Renal cortical epithelial cell (primary cell): ENCODE measurements around the gene STK32C. TPM values are rescaled to one million over a fixed set of nuclear protein-coding genes. Genes with fewer than 3 reads are reported as not detected.
"Not testable (repeated sequence)": the region's sequence is repeated elsewhere in the genome, so short reads cannot be mapped to it uniquely, and the experiment has no call there.

ENCODE experiments used
- DNase-seq: peaks from one replicate; pipeline ENCODE4 v3.0.0-alpha.2; 2011; ENCODE audit warnings: low read depth
- total RNA-seq: library from RNA; depleted of rRNA; stranded (reverse); fragments of >200 nt; gene quantifications from 2 replicates; pipeline ENCODE4 v1.2.3, GENCODE V29; 2014

The STK32C gene
- total RNA-seq = 9.2 and 15.5 TPM in 2 replicates

- peak; percentile 54 for DNase-seq
Observed at GRCh38 chr10:132307823-132308586, at the start of gene STK32C. STK32C (minus strand) TSS chr10:132307950; CDS start chr10:132307833, 117 bp downstream.

- DNase-seq = no peak
Observed at GRCh38 chr10:132356621-132357195, 49.0 kb upstream of the STK32C start.

- DNase-seq = no peak
Observed at GRCh38 chr10:132355754-132356153, 48.0 kb upstream of the STK32C start.

GRCh38 chr10:132355297-132355696 is 47.5 kb upstream of the STK32C start:
- DNase-seq = no peak

GRCh38 chr10:132354356-132355094 is 46.8 kb upstream of the STK32C start:
- DNase-seq = no peak

- no peak for DNase-seq
Observed at GRCh38 chr10:132353456-132354355, 46.0 kb upstream of the STK32C start.

GRCh38 chr10:132352462-132353308 is 44.9 kb upstream of the STK32C start:
- not testable (repeated sequence) for DNase-seq

GRCh38 chr10:132351611-132352010 is 43.9 kb upstream of the STK32C start:
- no peak for DNase-seq

- DNase-seq = no peak
Observed at GRCh38 chr10:132350946-132351345, 43.2 kb upstream of the STK32C start.

GRCh38 chr10:132350391-132350790 is 42.6 kb upstream of the STK32C start:
- DNase-seq = no peak

- no peak for DNase-seq
Observed at GRCh38 chr10:132349766-132350165, 42.0 kb upstream of the STK32C start.

- no peak for DNase-seq
Observed at GRCh38 chr10:132347931-132348267, 40.1 kb upstream of the STK32C start.

GRCh38 chr10:132347211-132347930 is 39.6 kb upstream of the STK32C start:
- DNase-seq = no peak

GRCh38 chr10:132346806-132347205 is 39.1 kb upstream of the STK32C start:
- DNase-seq = no peak

GRCh38 chr10:132345345-132345744 is 37.6 kb upstream of the STK32C start:
- no peak for DNase-seq

GRCh38 chr10:132344386-132344785 is 36.6 kb upstream of the STK32C start:
- no peak for DNase-seq

GRCh38 chr10:132342553-132342952 is 34.8 kb upstream of the STK32C start:
- DNase-seq = no peak

- DNase-seq = no peak
Observed at GRCh38 chr10:132341781-132342180, 34.0 kb upstream of the STK32C start.

GRCh38 chr10:132341017-132341416 is 33.3 kb upstream of the STK32C start:
- no peak for DNase-seq

- no peak for DNase-seq
Observed at GRCh38 chr10:132339276-132339675, 31.5 kb upstream of the STK32C start.
